IMR-90 (cell line): ENCODE data around the gene ERN1. TPM values are rescaled to one million over a fixed set of nuclear protein-coding genes. Genes with fewer than 3 reads are reported as not detected.

ENCODE experiments used
- ATAC-seq: fragments of 200-7000 bp; cut with Tn5 transposase; 2 replicates; pipeline ENCODE4 v1.9.1; 2020; ENCODE audit warnings: low read depth, mild to moderate bottlenecking, moderate library complexity
- BruUV-seq: library from RNA; stranded (reverse); fragments of 400-500 nt; replicated peaks from 2 replicates; lab custom pipeline; 2021; lab: Mats Ljungman, UMichigan
- CTCF ChIA-PET: fragments of 300-600 bp; formaldehyde crosslinking; extraction: SDS; loops from one replicate; lab custom pipeline; 2021; ENCODE audit warnings: antibody characterized with exemption; lab: Yijun Ruan, JAX
- POLR2A ChIA-PET: fragments of 300-600 bp; sonication (Branson Sonifier 250); formaldehyde crosslinking; loops from one replicate; lab custom pipeline; 2022; ENCODE audit warnings: antibody characterized with exemption; ENCODE audit not compliant: unreplicated experiment; lab: Charles Lee
- DNase-seq: peaks from one replicate; pipeline ENCODE4 v3.0.0; 2013
- H2AFZ ChIP-seq: replicated peaks from 2 replicates; pipeline ENCODE3; 2013; ENCODE audit warnings: low read length, mild to moderate bottlenecking; ENCODE audit not compliant: poor library complexity
- H2AK5ac ChIP-seq: 2 replicates; pipeline ENCODE4 v1.6.1; 2013; ENCODE audit warnings: low read depth, low read length, inconsistent platforms
- H2AK9ac ChIP-seq: replicated peaks from 2 replicates; pipeline ENCODE3; 2013; ENCODE audit warnings: mild to moderate bottlenecking, low read depth, low read length, moderate library complexity; ENCODE audit not compliant: poor library complexity
- H2BK120ac ChIP-seq: 2 replicates; pipeline ENCODE4 v1.6.1; 2013; ENCODE audit warnings: low read depth, low read length, inconsistent platforms
- H2BK15ac ChIP-seq: 3 replicates; pipeline ENCODE4 v1.6.1; 2013; ENCODE audit warnings: low read depth, low read length, inconsistent platforms
- H2BK20ac ChIP-seq: 2 replicates; pipeline ENCODE4 v1.6.1; 2013; ENCODE audit warnings: low read depth, mild to moderate bottlenecking, inconsistent platforms, low read length, moderate library complexity
- H2BK5ac ChIP-seq: 2 replicates; pipeline ENCODE4 v1.6.1; 2013; ENCODE audit warnings: mild to moderate bottlenecking, low read depth, low read length, inconsistent platforms; ENCODE audit not compliant: poor library complexity, severe bottlenecking
- H3K14ac ChIP-seq: replicated peaks from 2 replicates; pipeline ENCODE4 v1.6.1; 2013; ENCODE audit warnings: low read depth, low read length, inconsistent platforms
- H3K18ac ChIP-seq: 2 replicates; pipeline ENCODE4 v1.6.1; 2013; ENCODE audit warnings: low read depth, low read length, control low read depth
- H3K23ac ChIP-seq: 2 replicates; pipeline ENCODE4 v1.6.1; 2013; ENCODE audit warnings: low read depth, low read length, inconsistent platforms
- H3K27ac ChIP-seq: 2 replicates; pipeline ENCODE4 v1.5.1; 2013; ENCODE audit warnings: mild to moderate bottlenecking, control low read depth, low read length; ENCODE audit not compliant: insufficient read depth
- H3K27me3 ChIP-seq: 2 replicates; pipeline ENCODE4 v1.6.1; 2013; ENCODE audit warnings: low read length; ENCODE audit not compliant: control insufficient read depth, insufficient read depth
- H3K36me3 ChIP-seq: 2 replicates; pipeline ENCODE4 v1.6.1; 2013; ENCODE audit warnings: low read length, mixed read lengths; ENCODE audit not compliant: control insufficient read depth, insufficient read depth
- H3K4ac ChIP-seq: 2 replicates; pipeline ENCODE4 v1.6.1; 2013; ENCODE audit warnings: low read depth, low read length, inconsistent platforms
- H3K4me1 ChIP-seq: 2 replicates; pipeline ENCODE4 v1.6.1; 2013; ENCODE audit warnings: low read length, mixed read lengths; ENCODE audit not compliant: control insufficient read depth, insufficient read depth
- H3K4me2 ChIP-seq: 2 replicates; pipeline ENCODE4 v1.6.1; 2013; ENCODE audit warnings: low read depth, mild to moderate bottlenecking, control low read depth, low read length, moderate library complexity
- H3K4me3 ChIP-seq: 2 replicates; pipeline ENCODE4 v1.5.1; 2013; ENCODE audit warnings: low read depth, mild to moderate bottlenecking, control low read depth, low read length, moderate library complexity; ENCODE audit not compliant: insufficient read depth
- H3K56ac ChIP-seq: 2 replicates; pipeline ENCODE4 v1.6.1; 2013; ENCODE audit warnings: low read length, inconsistent platforms; ENCODE audit not compliant: insufficient read depth; ENCODE audit errors: extremely low read depth
- H3K79me1 ChIP-seq, 2 experiments: 2 replicates each; pipeline ENCODE4 v1.6.1; 2013; ENCODE audit warnings: low read length in 2 of 2, inconsistent platforms in 1 of 2, low read depth in 1 of 2
- H3K9ac ChIP-seq: 2 replicates; pipeline ENCODE4 v1.6.1; 2013; ENCODE audit warnings: low read depth, low read length, control low read depth
- H3K9me1 ChIP-seq: 2 replicates; pipeline ENCODE4 v1.6.1; 2013; ENCODE audit warnings: low read length, inconsistent platforms; ENCODE audit not compliant: insufficient read depth
- H3K9me3 ChIP-seq: 2 replicates; pipeline ENCODE4 v1.6.1; 2013; ENCODE audit warnings: low read length; ENCODE audit not compliant: control insufficient read depth, insufficient read depth
- H4K20me1 ChIP-seq: 2 replicates; pipeline ENCODE4 v1.6.1; 2013; ENCODE audit warnings: low read length, inconsistent platforms; ENCODE audit not compliant: insufficient read depth
- H4K5ac ChIP-seq: 2 replicates; pipeline ENCODE4 v1.6.1; 2013; ENCODE audit warnings: mild to moderate bottlenecking, low read depth, low read length, control low read depth
- H4K8ac ChIP-seq, 2 experiments: 2 replicates each; pipeline ENCODE4 v1.6.1; 2013; ENCODE audit warnings: low read depth in 2 of 2, low read length in 2 of 2, control low read depth in 1 of 2, inconsistent platforms in 1 of 2
- H4K91ac ChIP-seq: 2 replicates; pipeline ENCODE4 v1.6.1; 2013; ENCODE audit warnings: low read depth, low read length, inconsistent platforms; ENCODE audit not compliant: insufficient read depth
- CEBPB ChIP-seq: IDR thresholded peaks from 2 replicates; pipeline ENCODE4 v1.6.1; 2012; ENCODE audit warnings: low read depth, low read length, improper control_type of control experiment
- CHD1 ChIP-seq: IDR thresholded peaks from 2 replicates; pipeline ENCODE4 v1.6.1; 2012; ENCODE audit warnings: low read depth, low read length, improper control_type of control experiment
- CTCF ChIP-seq: conservative IDR thresholded peaks from 2 replicates; pipeline ENCODE4 v1.5.1; 2012; ENCODE audit warnings: mild to moderate bottlenecking, low read depth, low read length, improper control_type of control experiment
- ELK1 ChIP-seq: fragments of 150-350 bp; IDR thresholded peaks from 2 replicates; pipeline ENCODE4 v1.6.1; 2016; ENCODE audit warnings: low read depth, mild to moderate bottlenecking, low read length, moderate library complexity, borderline replicate concordance
- FOS ChIP-seq: fragments of 150-350 bp; IDR thresholded peaks from 2 replicates; pipeline ENCODE4 v1.6.1; 2016; ENCODE audit warnings: low read depth, low read length
- MAZ ChIP-seq: IDR thresholded peaks from 2 replicates; pipeline ENCODE4 v1.6.1; 2012; ENCODE audit warnings: low read depth, mild to moderate bottlenecking, low read length, improper control_type of control experiment, moderate library complexity, borderline replicate concordance
- POLR2A ChIP-seq: IDR thresholded peaks from 2 replicates; pipeline ENCODE4 v1.6.1; 2012; ENCODE audit warnings: mild to moderate bottlenecking, low read depth, low read length
- RAD21 ChIP-seq: IDR thresholded peaks from 2 replicates; pipeline ENCODE4 v1.6.1; 2012; ENCODE audit warnings: low read length, improper control_type of control experiment
- RCOR1 ChIP-seq: IDR thresholded peaks from 2 replicates; pipeline ENCODE4 v1.6.1; 2012; ENCODE audit warnings: mild to moderate bottlenecking, low read length, improper control_type of control experiment; ENCODE audit not compliant: insufficient replicate concordance
- RFX5 ChIP-seq: IDR thresholded peaks from 2 replicates; pipeline ENCODE4 v1.8.0; 2012; ENCODE audit warnings: low read depth, mild to moderate bottlenecking, low read length, moderate library complexity
- SMC3 ChIP-seq: fragments of 150-350 bp; IDR thresholded peaks from 2 replicates; pipeline ENCODE4 v1.6.1; 2016; ENCODE audit warnings: low read depth, mild to moderate bottlenecking, antibody characterized with exemption, low read length, moderate library complexity
- WGBS, 2 experiments: methylation state at CpG; one replicate each; pipeline versions ENCODE4 v1.1.5 to v1.1.7; 2013; ENCODE audit warnings: missing lambda C conversion rate in 2 of 2; ENCODE audit not compliant: insufficient read length in 1 of 2; ENCODE audit errors: extremely low coverage in 2 of 2; 5-methylcytosine and 5-hydroxymethylcytosine counted together
- dilution Hi-C: fragments of 300-500 bp; cut with HindIII; formaldehyde crosslinking; loops from one replicate; pipeline ENCODE4 v1.14.3; 2018; ENCODE audit warnings: low sequenced_read_pairs; ENCODE audit not compliant: unreplicated experiment
- in situ Hi-C: fragments of 300-500 bp; cut with MboI; formaldehyde crosslinking; loops from 3 replicates; pipeline ENCODE4 v1.14.3; 2019; ENCODE audit warnings: low sequenced_read_pairs, inconsistent platforms, mixed read lengths
- intact Hi-C: fragments of 100-400 bp; cut with micrococcal nuclease; formaldehyde crosslinking; loops from 2 replicates; pipeline ENCODE4 v1.10.0; 2022
- polyA plus RNA-seq, 3 experiments: library from polyadenylated mRNA; depleted of rRNA; stranded (reverse); fragments of >200 nt; gene quantifications; 2 replicates each; pipeline ENCODE4 v1.2.3, GENCODE V29; 2012; ENCODE audit warnings: low replicate concordance in 1 of 3
- total RNA-seq: library from RNA; depleted of rRNA; stranded (reverse); fragments of >200 nt; gene quantifications from 2 replicates; pipeline ENCODE4 v1.2.3, GENCODE V29; 2012

Gene ERN1
- total and polyA plus RNA-seq, 2 of the 4 experiments (the other 2 are of a cell fraction) = 2.7 to 4.1 TPM

GRCh38 chr17:64133546-64134215 lies 3.7 kb upstream of the ERN1 start (continued):
- TF ChIP-seq FOS = no peak

GRCh38 chr17:64131606-64132270 lies 1.8 kb upstream of the ERN1 start:
- Histone ChIP-seq H2AK5ac (no peak overlapping the region), H2BK120ac (no peak overlapping the region), H3K56ac (no peak overlapping the region), H2BK15ac (no peak overlapping the region), H4K91ac (no peak overlapping the region), H2BK20ac (no peak overlapping the region; the same call in 1 of the 2 replicates), H4K5ac (no peak overlapping the region), H3K27ac (no peak overlapping the region), H3K4ac (no peak overlapping the region; the same call in 1 of the 2 replicates), H3K23ac (no peak overlapping the region), H3K79me1 (peaks cover 10 to 18% of the 10 kb centered on the region in 2 experiments), H2AFZ (no peak overlapping the region), H3K9ac (no peak overlapping the region), H3K14ac (no peak overlapping the region), H2BK5ac (no peak overlapping the region), H3K4me3 (no peak overlapping the region), H3K9me1 (peaks cover 3% of the 10 kb centered on the region; the same call in 1 of the 2 replicates), H4K8ac (peak overlapping the region in 1 of 2 experiments; percentile 61; a peak in 2 of 4 replicates), H4K20me1 (peaks cover 5% of the 10 kb centered on the region; the same call in 1 of the 2 replicates), H3K36me3 (no peaks in the 10 kb centered on the region), H2AK9ac (no peak overlapping the region), H3K4me2 (no peak overlapping the region), H3K4me1 (peaks cover 6% of the 10 kb centered on the region), H3K27me3 (no peaks in the 10 kb centered on the region), H3K18ac (no peak overlapping the region), H3K9me3 (no peaks in the 10 kb centered on the region)
- intact Hi-C loops (loop anchor here (2.0 kb wide), 1 partner anchor 213 kb away; the partner anchor contains the start of gene GH1), dilution Hi-C loops (no loop called here), in situ Hi-C loops (loop anchor here (5.0 kb wide), 2 partner anchors 99 to 214 kb away; partner anchors contain the start of gene GH1)
- ATAC-seq = no peak
- WGBS, 2 experiments = 100% methylated on average over 1 of the region's 5 CpGs; no CpG with 5 or more reads in 1 of the 2 experiments
- ChIA-PET POLR2A (interaction anchor here (1.4 kb wide), 1 partner anchor 14 kb away, joined by 5 read pairs; no protein-coding TSS in a partner anchor), CTCF (interaction anchor here (2.6 kb wide), 1 partner anchor 103 kb away, joined by 11 read pairs; no protein-coding TSS in a partner anchor)
- DNase-seq = no peak
- no TSS peak for BruUV-seq
- TF ChIP-seq MAZ = no peak
- no peak for TF ChIP-seq RCOR1
- TF ChIP-seq FOS = no peak
- no peak for TF ChIP-seq CHD1
- no peak for TF ChIP-seq CEBPB
- no peak for TF ChIP-seq SMC3
- TF ChIP-seq POLR2A = no peak
- no peak for TF ChIP-seq RAD21
- no peak for TF ChIP-seq RFX5
- TF ChIP-seq ELK1 = no peak
- TF ChIP-seq CTCF = no peak
